HUES64 (cell line): Measurements from ENCODE around the gene CES3.
"Not testable (repeated sequence)": the region's sequence is repeated elsewhere in the genome, so short reads cannot be mapped to it uniquely, and the experiment has no call there.

Experiments
- H3K27ac ChIP-seq: 2 replicates; pipeline ENCODE4 v1.7.0; 2013; ENCODE audit warnings: low read depth, low read length, inconsistent platforms
- H3K27me3 ChIP-seq: 2 replicates; pipeline ENCODE4 v1.6.1; 2013; ENCODE audit warnings: mild to moderate bottlenecking, low read length; ENCODE audit not compliant: insufficient read depth
- H3K36me3 ChIP-seq: 2 replicates; pipeline ENCODE4 v1.6.1; 2013; ENCODE audit warnings: mild to moderate bottlenecking, low read length; ENCODE audit not compliant: insufficient read depth
- H3K4me1 ChIP-seq: 2 replicates; pipeline ENCODE4 v1.6.1; 2013; ENCODE audit warnings: mild to moderate bottlenecking, low read length, moderate library complexity; ENCODE audit not compliant: insufficient read depth
- H3K4me3 ChIP-seq: 2 replicates; pipeline ENCODE4 v1.5.1; 2013; ENCODE audit warnings: mild to moderate bottlenecking, low read length, moderate library complexity
- H3K9ac ChIP-seq: 2 replicates; pipeline ENCODE4 v1.6.1; 2013; ENCODE audit warnings: mild to moderate bottlenecking, low read depth, low read length
- H3K9me3 ChIP-seq: 2 replicates; pipeline ENCODE4 v1.6.1; 2013; ENCODE audit warnings: low read depth, low read length; ENCODE audit not compliant: insufficient read depth
- WGBS: fragments of 150-250, 120-280 bp; methylation state at CpG from one replicate; pipeline ENCODE4 v1.1.7; 2013; ENCODE audit warnings: missing lambda C conversion rate; 5-methylcytosine and 5-hydroxymethylcytosine counted together

The CES3 gene

GRCh38 chr16:66936889-66937554, 24.0 kb upstream of the CES3 start:
- H3K4me3 ChIP-seq, result no peak overlapping the region
- peaks cover 21% of the 10 kb centered on the region for H3K36me3 ChIP-seq
- peaks cover 4% of the 10 kb centered on the region; the same call in 1 of the 2 replicates for H3K4me1 ChIP-seq

GRCh38 chr16:66937725-66938337, 23.2 kb upstream of the CES3 start:
- peaks cover 4% of the 10 kb centered on the region; the same call in 1 of the 2 replicates for H3K4me1 ChIP-seq
- peaks cover 29% of the 10 kb centered on the region for H3K36me3 ChIP-seq
- no peak overlapping the region for H3K9ac ChIP-seq
- 96% methylated on average over 10 of the region's 10 CpGs for WGBS
- H3K27me3 ChIP-seq, result peaks cover 13% of the 10 kb centered on the region
- H3K4me3 ChIP-seq, result no peak overlapping the region
- no peak overlapping the region for H3K27ac ChIP-seq
- no peaks in the 10 kb centered on the region for H3K9me3 ChIP-seq

More at GRCh38 chr16:66936889-66937554, 24.0 kb upstream of the CES3 start:
- Histone ChIP-seq H3K27me3 (peaks cover 13% of the 10 kb centered on the region), H3K9me3 (no peaks in the 10 kb centered on the region), H3K9ac (no peak overlapping the region), H3K27ac (no peak overlapping the region)
- 95% methylated on average over 3 of the region's 4 CpGs for WGBS

GRCh38 chr16:66939366-66939765, 21.7 kb upstream of the CES3 start:
- H3K36me3 ChIP-seq, result peaks cover 38% of the 10 kb centered on the region
- no peak overlapping the region for H3K27ac ChIP-seq
- no peaks in the 10 kb centered on the region for H3K4me1 ChIP-seq
- peaks cover 13% of the 10 kb centered on the region for H3K27me3 ChIP-seq
- H3K4me3 ChIP-seq, result no peak overlapping the region
- H3K9ac ChIP-seq, result no peak overlapping the region
- no peaks in the 10 kb centered on the region for H3K9me3 ChIP-seq

GRCh38 chr16:66940236-66940635, 20.8 kb upstream of the CES3 start:
- no peak overlapping the region for H3K27ac ChIP-seq
- no peaks in the 10 kb centered on the region for H3K4me1 ChIP-seq
- peaks cover 38% of the 10 kb centered on the region for H3K36me3 ChIP-seq
- no peaks in the 10 kb centered on the region for H3K9me3 ChIP-seq
- 95% methylated on average over 16 of the region's 16 CpGs for WGBS
- H3K27me3 ChIP-seq, result peaks cover 9% of the 10 kb centered on the region
- H3K9ac ChIP-seq, result no peak overlapping the region
- H3K4me3 ChIP-seq, result no peak overlapping the region

- Histone ChIP-seq H3K27me3 (peaks cover 6% of the 10 kb centered on the region), H3K36me3 (peaks cover 38% of the 10 kb centered on the region), H3K4me3 (no peak overlapping the region), H3K9ac (no peak overlapping the region), H3K4me1 (no peaks in the 10 kb centered on the region), H3K27ac (no peak overlapping the region), H3K9me3 (no peaks in the 10 kb centered on the region)
- 93% methylated on average over 5 of the region's 5 CpGs for WGBS
Observed at GRCh38 chr16:66942981-66943380, 18.1 kb upstream of the CES3 start.

GRCh38 chr16:66943426-66944053, 17.5 kb upstream of the CES3 start:
- Histone ChIP-seq H3K9me3 (no peaks in the 10 kb centered on the region), H3K27me3 (peaks cover 12% of the 10 kb centered on the region), H3K27ac (no peak overlapping the region), H3K4me1 (no peaks in the 10 kb centered on the region), H3K4me3 (no peak overlapping the region), H3K9ac (no peak overlapping the region), H3K36me3 (peaks cover 38% of the 10 kb centered on the region)
- 95% methylated on average over 15 of the region's 15 CpGs for WGBS

- Histone ChIP-seq H3K9me3 (no peaks in the 10 kb centered on the region), H3K4me1 (no peaks in the 10 kb centered on the region), H3K27ac (no peak overlapping the region), H3K27me3 (peaks cover 17% of the 10 kb centered on the region), H3K9ac (no peak overlapping the region), H3K4me3 (no peak overlapping the region), H3K36me3 (peaks cover 38% of the 10 kb centered on the region)
- 100% methylated on average over 3 of the region's 5 CpGs for WGBS
Observed at GRCh38 chr16:66944054-66944441, 17.0 kb upstream of the CES3 start.

- not testable (repeated sequence) for H3K9ac ChIP-seq, H3K4me1 ChIP-seq, H3K4me3 ChIP-seq, H3K9me3 ChIP-seq, H3K27ac ChIP-seq
- peaks cover 25% of the 10 kb centered on the region for H3K27me3 ChIP-seq
- WGBS, result 94% methylated on average over 9 of the region's 9 CpGs
- peaks cover 35% of the 10 kb centered on the region for H3K36me3 ChIP-seq
Observed at GRCh38 chr16:66944971-66945370, 16.1 kb upstream of the CES3 start.

GRCh38 chr16:66945939-66946338, 15.1 kb upstream of the CES3 start:
- peaks cover 25% of the 10 kb centered on the region for H3K27me3 ChIP-seq
- 95% methylated on average over 4 of the region's 4 CpGs for WGBS
- no peak overlapping the region for H3K27ac ChIP-seq
- no peak overlapping the region for H3K4me3 ChIP-seq
- H3K9me3 ChIP-seq, result no peaks in the 10 kb centered on the region
- H3K4me1 ChIP-seq, result no peaks in the 10 kb centered on the region
- H3K36me3 ChIP-seq, result peaks cover 27% of the 10 kb centered on the region
- H3K9ac ChIP-seq, result no peak overlapping the region

GRCh38 chr16:66946541-66946940, 14.5 kb upstream of the CES3 start:
- Histone ChIP-seq H3K36me3 (peaks cover 22% of the 10 kb centered on the region), H3K4me3 (no peak overlapping the region), H3K9me3 (0 out of 2 replicates have a peak, but pooled peaks cover 4% of the 10 kb centered on the region), H3K4me1 (no peaks in the 10 kb centered on the region), H3K27me3 (peaks cover 25% of the 10 kb centered on the region), H3K9ac (no peak overlapping the region), H3K27ac (no peak overlapping the region)
- 91% methylated on average over 7 of the region's 7 CpGs for WGBS

- Histone ChIP-seq H3K4me1 (no peaks in the 10 kb centered on the region), H3K9ac (no peak overlapping the region), H3K9me3 (0 out of 2 replicates have a peak, but pooled peaks cover 8% of the 10 kb centered on the region), H3K4me3 (no peak overlapping the region), H3K27ac (no peak overlapping the region), H3K36me3 (peaks cover 18% of the 10 kb centered on the region), H3K27me3 (peaks cover 25% of the 10 kb centered on the region)
- 58% methylated on average over 5 of the region's 5 CpGs for WGBS
Observed at GRCh38 chr16:66946974-66947301, 14.1 kb upstream of the CES3 start.
